Panc1 (cell line): ENCODE data around the gene CPOX. TPM values are rescaled to one million over a fixed set of nuclear protein-coding genes. Genes with fewer than 3 reads are reported as not detected.

Source experiments
- ATAC-seq: fragments of 200-7000 bp; cut with Tn5 transposase; 2 replicates; pipeline ENCODE4 v1.9.1; 2020; ENCODE audit warnings: mild to moderate bottlenecking, moderate library complexity
- BruUV-seq: library from RNA; stranded (reverse); fragments of 400-500 nt; replicated peaks from 2 replicates; lab custom pipeline; 2021; lab: Mats Ljungman, UMichigan
- CTCF ChIA-PET: fragments of 300-600 bp; sonication (Branson Sonifier 250); formaldehyde crosslinking; loops from one replicate; lab custom pipeline; 2022; ENCODE audit warnings: antibody characterized with exemption; lab: Charles Lee
- POLR2A ChIA-PET: fragments of 300-600 bp; sonication (Branson Sonifier 250); formaldehyde crosslinking; loops from one replicate; lab custom pipeline; 2022; ENCODE audit warnings: antibody characterized with exemption; lab: Charles Lee
- DNase-seq: peaks from one replicate; pipeline ENCODE4 v3.0.0-alpha.2; 2010; ENCODE audit warnings: low read depth, low spot score
- H3K27ac ChIP-seq: 2 replicates; pipeline ENCODE4 v1.5.1; 2011; ENCODE audit warnings: mild to moderate bottlenecking, low read length, inconsistent platforms
- H3K27me3 ChIP-seq: fragments of 200-500 bp; sonication (Bioruptor generic); 2 replicates; pipeline ENCODE4 v1.6.0; 2014; ENCODE audit warnings: low read length, inconsistent platforms; ENCODE audit not compliant: control insufficient read depth, insufficient read depth
- H3K36me3 ChIP-seq: fragments of 200-500 bp; sonication (Bioruptor generic); 2 replicates; pipeline ENCODE4 v1.5.1; 2014; ENCODE audit warnings: inconsistent platforms, mild to moderate bottlenecking, low read length, moderate library complexity; ENCODE audit not compliant: control insufficient read depth, insufficient read depth
- H3K4me1 ChIP-seq: 2 replicates; pipeline ENCODE4 v1.5.1; 2011; ENCODE audit warnings: inconsistent platforms, mild to moderate bottlenecking, low read length, moderate library complexity; ENCODE audit not compliant: control insufficient read depth, insufficient read depth
- H3K4me3 ChIP-seq, 2 experiments: 2 replicates each; pipeline ENCODE4 v1.5.1; 2011 to 2012; ENCODE audit warnings: low read depth in 2 of 2, low read length in 2 of 2, mild to moderate bottlenecking in 2 of 2, inconsistent platforms in 1 of 2, moderate library complexity in 1 of 2
- H3K9me3 ChIP-seq: fragments of 200-500 bp; sonication (Bioruptor generic); 2 replicates; pipeline ENCODE4 v1.5.1; 2014; ENCODE audit warnings: low read depth, mild to moderate bottlenecking, inconsistent platforms, low read length, moderate library complexity; ENCODE audit not compliant: control insufficient read depth, insufficient read depth
- CTCF ChIP-seq: fragments of 450-650 bp; IDR thresholded peaks from 2 replicates; pipeline ENCODE4 v1.5.1; 2017; ENCODE audit warnings: mild to moderate bottlenecking
- POLR2AphosphoS5 ChIP-seq: IDR thresholded peaks from 2 replicates; pipeline ENCODE4 v1.6.1; 2012; ENCODE audit warnings: mild to moderate bottlenecking, low read depth, low read length, moderate library complexity
- REST ChIP-seq, 2 experiments: IDR thresholded peaks; 2 replicates each; pipeline ENCODE4 v1.6.1; 2011 to 2012; ENCODE audit warnings: low read depth in 2 of 2, control low read depth in 1 of 2, low read length in 1 of 2, mild to moderate bottlenecking in 1 of 2, moderate library complexity in 1 of 2; ENCODE audit not compliant: insufficient read depth in 1 of 2
- SIN3A ChIP-seq: IDR thresholded peaks from 2 replicates; pipeline ENCODE4 v1.6.1; 2012; ENCODE audit warnings: low read depth, mild to moderate bottlenecking, low read length, moderate library complexity, borderline replicate concordance; ENCODE audit not compliant: insufficient read depth
- TCF7L2 ChIP-seq: IDR thresholded peaks from 2 replicates; pipeline ENCODE4 v1.6.1; 2011; ENCODE audit warnings: mild to moderate bottlenecking, low read depth, low read length, inconsistent platforms
- in situ Hi-C: cut with HindIII; loops from 2 replicates; pipeline ENCODE4 v1.10.0; 2016; ENCODE audit warnings: low sequenced_read_pairs, low pct_unique_long_range_greater_than_20kb
- intact Hi-C: fragments of 100-400 bp; cut with micrococcal nuclease; formaldehyde crosslinking; loops from one replicate; pipeline ENCODE4 v1.10.0; 2022; ENCODE audit not compliant: unreplicated experiment
- total RNA-seq: library from RNA; stranded (reverse); gene quantifications from one replicate; pipeline ENCODE4 v1.2.1, GENCODE V29; 2021; ENCODE audit not compliant: unreplicated experiment

CPOX gene
- total RNA-seq, 1 experiment from 2014 or later, result 14.7 TPM

- Histone ChIP-seq H3K9me3 (no peaks in the 10 kb centered on the region), H3K27ac (no peak overlapping the region), H3K27me3 (0 out of 2 replicates have a peak, but pooled peaks cover 3% of the 10 kb centered on the region), H3K4me1 (no peaks in the 10 kb centered on the region), H3K4me3 (no peak overlapping the region), H3K36me3 (no peaks in the 10 kb centered on the region)
- ChIA-PET POLR2A (no interaction called here), CTCF (no interaction called here)
- intact Hi-C loops (no loop called here), in situ Hi-C loops (no loop called here)
- DNase-seq (no peak), ATAC-seq (no peak)
- TF ChIP-seq REST (IDR thresholded peaks at IDR 0.05; ENCODE audit: insufficient read depth in 1 of 2, low read depth in 2 of 2, low read length in 1 of 2), result no peak
- TF ChIP-seq POLR2AphosphoS5, result no peak
- no peak for TF ChIP-seq TCF7L2
- no peak for TF ChIP-seq SIN3A
- no peak for TF ChIP-seq CTCF
- no TSS peak for BruUV-seq
Measured at GRCh38 chr3:98626151-98626550, 32.7 kb upstream of the CPOX start.

- no TSS peak for BruUV-seq
- intact Hi-C loops, result no loop called here
- in situ Hi-C loops, result no loop called here
- CTCF ChIA-PET, result no interaction called here
- Histone ChIP-seq H3K36me3 (no peaks in the 10 kb centered on the region; the same call in 1 of the 2 replicates), H3K4me3 (no peak overlapping the region), H3K9me3 (no peaks in the 10 kb centered on the region), H3K27ac (no peak overlapping the region), H3K27me3 (no peaks in the 10 kb centered on the region), H3K4me1 (no peaks in the 10 kb centered on the region)
- DNase-seq (no peak), ATAC-seq (no peak)
- POLR2A ChIA-PET, result no interaction called here
- TF ChIP-seq SIN3A (no peak), TCF7L2 (no peak), REST (IDR thresholded peaks at IDR 0.05; ENCODE audit: insufficient read depth in 1 of 2, low read depth in 2 of 2, low read length in 1 of 2) (no peak), POLR2AphosphoS5 (no peak), CTCF (no peak)
Measured at GRCh38 chr3:98623572-98624280, 30.3 kb upstream of the CPOX start.
